Muscle layer of colon (tissue), 2 donors: Measurements from ENCODE around the gene TBC1D1.

ENCODE experiments used
- H3K27ac ChIP-seq: one replicate; pipeline ENCODE4 v1.7.0; 2013; ENCODE audit warnings: low read depth, mild to moderate bottlenecking, low read length, moderate library complexity
- H3K27me3 ChIP-seq, 2 donors: one replicate each; pipeline ENCODE4 v1.7.0; 2013; ENCODE audit warnings: low read length in 2 of 2, mild to moderate bottlenecking in 2 of 2; ENCODE audit not compliant: insufficient read depth in 2 of 2, control insufficient read depth in 1 of 2
- H3K36me3 ChIP-seq: one replicate; pipeline ENCODE4 v1.7.0; 2013; ENCODE audit warnings: mild to moderate bottlenecking, low read length; ENCODE audit not compliant: insufficient read depth
- H3K4me1 ChIP-seq: one replicate; pipeline ENCODE4 v1.7.0; 2013; ENCODE audit warnings: mild to moderate bottlenecking, low read length; ENCODE audit not compliant: insufficient read depth
- H3K4me3 ChIP-seq, 2 donors: one replicate each; pipeline ENCODE4 v1.7.0; 2013; ENCODE audit warnings: low read length in 2 of 2, low read depth in 1 of 2, mild to moderate bottlenecking in 1 of 2, moderate library complexity in 1 of 2
- H3K9ac ChIP-seq: one replicate; pipeline ENCODE4 v1.7.0; 2013; ENCODE audit warnings: low read length
- H3K9me3 ChIP-seq: one replicate; pipeline ENCODE4 v1.7.0; 2013; ENCODE audit warnings: mild to moderate bottlenecking, low read length
- donor health status: abdominal sarcoma.
- donor health status: Adenocarcinoma of cecum.

TBC1D1 gene

DNA sequence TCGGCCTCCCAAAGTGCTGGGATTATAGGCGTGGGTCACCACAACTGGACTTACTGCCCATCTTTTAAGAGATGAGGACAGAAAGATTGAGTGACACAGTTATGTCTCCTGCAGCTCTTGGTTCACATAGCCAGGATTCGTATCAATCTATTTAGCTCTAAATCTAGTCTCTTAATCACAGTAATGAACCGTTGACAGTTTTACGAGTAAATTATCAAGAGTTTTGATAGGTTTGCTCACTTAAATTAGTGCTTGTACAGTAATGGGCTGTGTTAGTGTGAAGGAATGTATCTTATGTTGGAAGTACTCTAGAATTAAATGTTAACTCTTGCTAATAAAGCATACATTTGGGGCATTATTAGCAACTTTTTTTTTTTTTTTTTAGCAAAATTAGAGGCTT, 175.0 kb downstream of the TBC1D1 start:
- Histone ChIP-seq H3K27me3 (no peaks in the 10 kb centered on the region), H3K4me1 (peaks cover 21% of the 10 kb centered on the region), H3K9me3 (no peaks in the 10 kb centered on the region), H3K4me3 (no peak overlapping the region), H3K27ac (no peak overlapping the region), H3K9ac (no peak overlapping the region), H3K36me3 (peaks cover 34% of the 10 kb centered on the region)

DNA sequence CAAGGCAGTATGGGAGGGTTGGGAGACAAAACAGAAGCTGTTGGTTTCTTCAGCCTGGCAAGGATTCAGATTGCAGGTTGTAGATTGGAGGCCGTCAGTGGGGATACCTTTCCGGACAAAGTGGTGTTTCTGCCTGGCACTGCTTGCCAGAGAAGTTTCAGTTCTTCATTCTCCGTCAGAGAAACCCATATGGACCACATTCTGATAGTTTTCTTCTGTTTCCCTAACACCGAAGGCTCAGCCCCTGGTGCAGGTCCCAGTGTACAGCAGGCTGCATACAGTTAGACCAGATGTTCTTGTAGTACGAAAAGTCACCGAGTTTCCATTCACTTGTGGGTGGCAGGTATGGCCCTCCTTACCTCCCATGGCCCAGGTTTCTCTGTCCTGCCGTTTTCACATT, 176.6 kb downstream of the TBC1D1 start:
- no peaks in the 10 kb centered on the region for H3K9me3 ChIP-seq
- no peak overlapping the region for H3K9ac ChIP-seq
- H3K36me3 ChIP-seq, result peaks cover 30% of the 10 kb centered on the region
- no peak overlapping the region for H3K4me3 ChIP-seq
- H3K4me1 ChIP-seq, result peaks cover 21% of the 10 kb centered on the region
- no peak overlapping the region for H3K27ac ChIP-seq
- no peaks in the 10 kb centered on the region for H3K27me3 ChIP-seq

DNA sequence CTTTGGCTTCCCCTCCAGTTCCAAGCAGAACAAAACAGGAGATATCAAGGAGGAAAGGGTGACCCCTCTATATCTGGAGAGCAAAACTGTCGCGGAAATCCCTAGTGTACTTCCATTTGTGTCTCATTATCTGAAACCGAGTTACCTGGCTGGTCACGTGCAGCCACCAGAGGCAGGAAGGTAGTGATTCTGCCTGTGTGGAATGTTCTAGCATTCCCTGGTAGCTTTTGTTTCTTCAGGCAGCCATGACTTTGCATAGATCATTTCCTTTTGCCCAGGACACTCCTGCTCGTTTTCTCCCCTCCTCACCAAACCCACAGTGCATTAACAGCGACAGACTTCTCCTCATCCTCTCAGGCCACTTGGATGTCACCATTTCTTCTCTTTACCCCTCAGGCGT, 177.2 kb downstream of the TBC1D1 start:
- Histone ChIP-seq H3K9me3 (no peaks in the 10 kb centered on the region), H3K4me3 (no peak overlapping the region), H3K27ac (no peak overlapping the region), H3K36me3 (peaks cover 33% of the 10 kb centered on the region), H3K27me3 (no peaks in the 10 kb centered on the region), H3K4me1 (peaks cover 15% of the 10 kb centered on the region), H3K9ac (no peak overlapping the region)

DNA sequence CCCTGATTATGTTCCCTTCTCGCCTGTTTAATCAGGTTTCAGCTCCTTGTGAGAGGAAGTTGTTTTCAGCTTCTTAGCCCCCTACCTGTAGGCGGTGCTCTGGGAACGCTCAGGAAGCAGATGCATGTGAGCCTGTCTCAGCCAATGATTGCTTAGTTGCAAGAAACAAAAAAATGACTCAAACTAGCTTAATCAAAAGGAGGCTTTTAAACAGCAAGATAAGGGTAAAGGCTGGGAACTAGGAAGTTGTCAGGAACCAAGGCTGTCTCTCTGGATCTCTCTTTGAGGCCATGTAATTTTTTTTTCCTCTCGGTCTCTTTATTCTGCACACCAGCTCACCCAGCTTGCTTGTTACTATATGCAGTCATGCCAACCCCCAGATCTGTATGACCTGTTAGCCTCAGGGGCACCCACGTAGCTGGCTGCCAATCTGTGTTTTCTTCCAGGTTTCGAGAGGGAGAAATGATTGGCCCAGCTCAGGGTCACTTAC, 178.4 kb downstream of the TBC1D1 start:
- Histone ChIP-seq H3K4me1 (peaks cover 21% of the 10 kb centered on the region), H3K9me3 (no peaks in the 10 kb centered on the region), H3K4me3 (no peak overlapping the region), H3K27me3 (no peaks in the 10 kb centered on the region), H3K9ac (no peak overlapping the region), H3K36me3 (peaks cover 36% of the 10 kb centered on the region), H3K27ac (no peak overlapping the region)

DNA sequence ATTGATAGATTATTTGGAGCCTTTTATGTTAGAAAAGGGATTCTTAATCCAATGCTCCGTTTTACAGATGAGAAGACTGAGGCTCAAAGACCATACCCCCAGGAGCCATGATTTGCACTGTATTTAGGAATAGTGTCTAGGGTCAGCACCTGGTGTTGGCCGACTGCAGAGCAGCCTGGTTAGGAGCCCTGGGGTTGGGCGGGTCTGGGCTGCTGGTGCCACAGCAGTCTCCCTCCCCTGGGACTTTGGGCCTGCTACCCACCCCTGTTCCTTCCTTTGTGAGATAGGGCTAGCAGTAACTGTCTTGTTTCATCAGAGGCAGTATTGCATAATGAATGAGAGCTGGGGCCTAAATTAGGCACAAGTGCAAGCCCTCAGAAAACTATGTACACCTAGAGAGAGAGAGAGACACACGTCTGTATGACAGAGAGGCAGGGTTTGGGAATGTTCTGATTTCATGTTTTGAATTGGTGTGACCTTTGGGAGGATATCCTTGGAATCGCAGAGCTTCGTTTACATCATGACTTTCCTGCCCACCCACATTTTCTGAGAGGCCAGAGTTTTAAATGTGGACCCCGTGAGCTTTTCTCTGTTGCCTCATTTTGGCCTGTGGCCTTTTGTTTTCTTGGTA, 181.0 kb downstream of the TBC1D1 start:
- no peak overlapping the region for H3K4me3 ChIP-seq
- H3K4me1 ChIP-seq, result peaks cover 28% of the 10 kb centered on the region
- H3K27me3 ChIP-seq, result no peaks in the 10 kb centered on the region
- no peak overlapping the region for H3K9ac ChIP-seq
- no peak overlapping the region for H3K27ac ChIP-seq
- H3K36me3 ChIP-seq, result peaks cover 35% of the 10 kb centered on the region
- H3K9me3 ChIP-seq, result no peaks in the 10 kb centered on the region

DNA sequence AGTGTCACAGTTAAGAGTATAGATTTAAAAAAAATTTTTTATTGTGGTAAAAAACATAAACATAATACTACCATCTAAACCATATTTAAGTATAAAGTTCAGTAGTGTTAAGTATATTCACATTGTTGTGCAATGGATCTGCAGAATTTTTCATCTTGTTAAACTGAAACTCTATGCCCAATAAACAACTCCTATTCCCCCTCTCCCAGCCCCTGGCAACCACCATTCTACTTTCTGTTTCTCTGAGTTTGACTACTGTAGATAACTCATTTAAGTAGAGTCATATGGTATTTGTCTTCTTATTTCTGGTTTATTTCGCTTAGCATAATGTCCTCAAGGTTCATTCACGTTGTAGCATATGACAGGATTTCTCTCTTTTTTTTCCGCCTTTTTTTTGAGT, 181.7 kb downstream of the TBC1D1 start:
- peaks cover 35% of the 10 kb centered on the region for H3K36me3 ChIP-seq
- no peak overlapping the region for H3K9ac ChIP-seq
- peaks cover 28% of the 10 kb centered on the region for H3K4me1 ChIP-seq
- no peaks in the 10 kb centered on the region for H3K9me3 ChIP-seq
- no peak overlapping the region for H3K27ac ChIP-seq
- no peaks in the 10 kb centered on the region for H3K27me3 ChIP-seq
- no peak overlapping the region for H3K4me3 ChIP-seq

DNA sequence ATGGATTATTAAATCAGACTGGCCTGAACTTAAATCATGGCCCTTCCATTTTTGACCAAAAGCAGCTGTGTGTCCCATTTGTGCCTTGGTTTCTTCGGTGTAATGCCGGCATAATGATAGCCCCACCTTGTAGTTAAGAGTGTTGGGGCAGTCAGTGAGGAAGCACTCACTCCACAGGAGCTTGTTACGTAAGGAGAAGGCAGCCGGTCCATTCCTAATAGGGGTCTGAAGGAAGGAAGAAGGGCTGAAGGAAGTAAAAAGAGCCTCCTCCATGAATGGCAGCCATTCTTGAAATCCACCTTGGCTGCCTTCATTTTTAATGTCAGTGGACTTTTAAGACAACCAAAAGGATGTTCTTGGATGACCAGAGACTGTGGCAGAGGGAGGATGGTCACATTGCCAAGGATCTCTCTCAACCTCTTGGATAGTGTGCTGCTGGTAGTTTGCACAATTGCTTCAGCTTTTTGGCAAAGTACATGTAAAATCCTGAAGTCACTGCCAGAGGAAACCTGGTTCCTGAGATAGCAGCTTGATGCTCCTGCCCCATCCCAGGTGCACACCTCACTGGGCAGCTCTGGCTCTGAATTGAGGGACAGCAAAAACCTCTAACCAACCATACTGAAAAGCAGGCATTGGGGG, 182.8 kb downstream of the TBC1D1 start:
- Histone ChIP-seq H3K27me3 (no peaks in the 10 kb centered on the region), H3K9ac (no peak overlapping the region), H3K4me1 (peaks cover 35% of the 10 kb centered on the region), H3K36me3 (peaks cover 31% of the 10 kb centered on the region), H3K27ac (no peak overlapping the region), H3K9me3 (no peaks in the 10 kb centered on the region), H3K4me3 (no peak overlapping the region)

DNA sequence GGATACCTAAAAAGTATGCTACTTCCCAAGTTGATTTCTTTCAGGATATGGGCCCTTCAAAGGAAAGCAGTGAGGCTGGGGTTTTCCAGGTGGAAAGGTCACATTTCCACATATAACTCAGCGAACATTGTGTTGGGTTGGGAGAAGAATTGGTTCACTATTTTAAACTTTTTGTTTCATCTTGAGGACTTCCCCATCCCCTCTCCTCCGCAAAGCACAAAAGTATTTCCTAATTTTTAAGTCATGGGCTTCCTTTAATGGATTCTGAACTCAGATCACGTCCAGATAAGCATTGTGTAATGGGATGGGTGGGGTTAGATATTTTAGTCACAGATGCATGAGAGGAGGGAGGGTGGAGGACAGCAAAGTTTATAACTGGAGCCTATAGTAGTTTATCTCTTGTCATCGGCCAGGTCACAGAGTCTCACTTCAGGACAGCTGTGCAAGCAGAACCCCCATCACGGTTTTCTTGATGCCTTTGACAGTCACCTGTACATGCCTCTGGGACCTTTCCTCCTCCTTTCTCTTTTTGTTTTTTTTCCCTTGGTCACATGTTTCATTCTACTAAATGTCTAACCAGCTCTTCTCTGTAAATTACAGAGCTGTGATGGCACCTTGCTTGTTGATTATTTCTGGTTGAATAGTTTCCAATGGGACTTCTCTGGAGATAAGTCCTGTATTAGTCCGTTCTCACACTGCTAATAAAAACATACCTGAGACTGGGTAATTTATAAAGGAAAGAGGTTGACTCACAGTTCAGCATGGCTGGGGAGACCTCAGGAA, 184.7 kb downstream of the TBC1D1 start:
- no peaks in the 10 kb centered on the region for H3K9me3 ChIP-seq
- H3K9ac ChIP-seq, result no peak overlapping the region
- no peak overlapping the region for H3K4me3 ChIP-seq
- peaks cover 28% of the 10 kb centered on the region for H3K36me3 ChIP-seq
- peaks cover 52% of the 10 kb centered on the region for H3K4me1 ChIP-seq
- no peak overlapping the region for H3K27ac ChIP-seq
- no peaks in the 10 kb centered on the region for H3K27me3 ChIP-seq

DNA sequence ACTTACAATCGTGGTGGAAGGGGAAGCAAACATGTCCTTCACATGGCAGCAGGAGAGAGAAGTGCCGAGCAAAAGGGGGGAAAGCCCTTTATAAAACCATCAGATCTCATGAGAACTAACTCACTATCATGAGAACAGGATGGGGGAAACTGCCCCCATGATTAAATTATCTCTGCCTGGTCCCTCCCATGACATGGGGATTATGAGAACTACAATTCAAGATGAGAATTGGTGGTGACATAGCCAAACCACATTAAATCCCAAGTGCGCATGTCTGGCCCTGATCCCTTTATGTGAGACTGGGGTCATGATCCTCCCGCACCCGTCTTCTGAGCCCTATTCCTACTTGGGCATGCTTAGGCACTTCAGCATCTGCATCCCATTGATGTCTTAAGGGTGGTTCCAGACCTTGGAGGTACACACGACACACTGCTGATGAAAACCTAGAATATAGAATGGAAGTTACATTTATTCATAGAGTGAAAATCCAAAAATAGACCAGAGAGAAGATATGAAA, 185.3 kb downstream of the TBC1D1 start:
- Histone ChIP-seq H3K27me3 (no peaks in the 10 kb centered on the region), H3K4me3 (no peak overlapping the region), H3K9ac (no peak overlapping the region), H3K9me3 (no peaks in the 10 kb centered on the region), H3K4me1 (peaks cover 55% of the 10 kb centered on the region), H3K27ac (no peak overlapping the region), H3K36me3 (peaks cover 23% of the 10 kb centered on the region)

DNA sequence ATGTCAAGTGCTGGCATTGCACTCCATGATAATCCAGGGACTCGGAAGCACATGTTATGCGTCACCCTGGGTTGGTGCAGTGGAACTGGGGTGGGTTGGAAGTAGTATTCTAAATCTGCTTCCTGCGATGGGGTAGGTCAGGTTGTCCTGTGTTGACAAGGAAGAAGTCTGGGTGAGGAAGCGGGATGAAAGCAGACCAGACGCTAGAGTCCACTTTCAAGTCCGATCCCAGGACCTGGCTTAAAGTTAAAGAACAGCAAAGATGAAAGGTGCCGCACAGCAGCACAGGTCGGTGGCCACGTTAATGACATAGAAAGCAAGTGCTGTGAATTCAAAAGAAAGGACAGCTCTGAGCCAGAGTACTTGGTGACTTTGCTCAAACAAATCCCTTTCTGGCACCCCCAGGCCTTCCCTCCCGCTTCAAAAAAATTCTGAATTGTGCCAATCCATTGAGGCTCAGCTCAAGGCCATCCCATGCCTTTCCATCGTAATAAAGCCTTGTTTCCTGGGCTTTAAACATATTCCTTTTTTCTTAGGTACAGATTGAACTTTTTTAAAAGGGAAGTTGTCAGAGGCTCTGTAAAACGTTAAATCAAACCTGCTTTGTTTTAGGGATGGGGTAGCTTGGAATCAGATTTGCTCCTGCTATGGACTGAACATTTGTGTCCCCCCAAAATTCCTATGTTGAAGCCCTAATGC, 187.1 kb downstream of the TBC1D1 start:
- no peaks in the 10 kb centered on the region for H3K9me3 ChIP-seq
- peaks cover 21% of the 10 kb centered on the region for H3K36me3 ChIP-seq
- H3K9ac ChIP-seq, result no peak overlapping the region
- H3K4me1 ChIP-seq, result peaks cover 59% of the 10 kb centered on the region
- H3K27ac ChIP-seq, result no peak overlapping the region
- no peak overlapping the region for H3K4me3 ChIP-seq
- no peaks in the 10 kb centered on the region for H3K27me3 ChIP-seq
